HG03575 (cell line): Measurements from ENCODE around the gene DPM3.

Experiments
- ATAC-seq: cut with Tn5 transposase; IDR thresholded peaks from one replicate; pipeline ENCODE4 v1.9.1; 2021; ENCODE audit not compliant: unreplicated experiment, insufficient number of reproducible peaks, low FRiP score; ENCODE audit errors: extremely low read depth

DPM3 gene

GRCh38 chr1:155108296-155108695 lies 32.0 kb downstream of the DPM3 start:
- no peak for ATAC-seq

- no peak for ATAC-seq
These were observed 32.7 kb downstream of the DPM3 start for GRCh38 chr1:155107309-155108264.

- no peak for ATAC-seq
These were observed 33.5 kb downstream of the DPM3 start for GRCh38 chr1:155106862-155107261.

GRCh38 chr1:155105604-155106011 lies 34.7 kb downstream of the DPM3 start:
- no peak for ATAC-seq

GRCh38 chr1:155104605-155105534 lies 35.5 kb downstream of the DPM3 start:
- no peak for ATAC-seq

GRCh38 chr1:155103325-155103724 lies 37.0 kb downstream of the DPM3 start:
- ATAC-seq = no peak

- ATAC-seq = no peak
These were observed 41.0 kb downstream of the DPM3 start for GRCh38 chr1:155099331-155099730.

GRCh38 chr1:155094622-155094948 lies 45.7 kb downstream of the DPM3 start:
- no peak for ATAC-seq

GRCh38 chr1:155093911-155094621 lies 46.3 kb downstream of the DPM3 start:
- no peak for ATAC-seq

- no peak for ATAC-seq
These were observed 47.7 kb downstream of the DPM3 start for GRCh38 chr1:155092641-155093040.

- no peak for ATAC-seq
These were observed 48.2 kb downstream of the DPM3 start for GRCh38 chr1:155092131-155092530.

GRCh38 chr1:155091071-155092051 lies 49.0 kb downstream of the DPM3 start:
- no peak for ATAC-seq
